Measurements from ENCODE around the gene BANK1.

Gene BANK1

GRCh38 chr4:101993842-101994775 lies 203.6 kb downstream of the BANK1 start:
- no peaks in the 10 kb centered on the region for H3K27me3 ChIP-seq (ENCODE audit: insufficient read depth, poor library complexity, severe bottlenecking)
- TF ChIP-seq, protein P1, sequence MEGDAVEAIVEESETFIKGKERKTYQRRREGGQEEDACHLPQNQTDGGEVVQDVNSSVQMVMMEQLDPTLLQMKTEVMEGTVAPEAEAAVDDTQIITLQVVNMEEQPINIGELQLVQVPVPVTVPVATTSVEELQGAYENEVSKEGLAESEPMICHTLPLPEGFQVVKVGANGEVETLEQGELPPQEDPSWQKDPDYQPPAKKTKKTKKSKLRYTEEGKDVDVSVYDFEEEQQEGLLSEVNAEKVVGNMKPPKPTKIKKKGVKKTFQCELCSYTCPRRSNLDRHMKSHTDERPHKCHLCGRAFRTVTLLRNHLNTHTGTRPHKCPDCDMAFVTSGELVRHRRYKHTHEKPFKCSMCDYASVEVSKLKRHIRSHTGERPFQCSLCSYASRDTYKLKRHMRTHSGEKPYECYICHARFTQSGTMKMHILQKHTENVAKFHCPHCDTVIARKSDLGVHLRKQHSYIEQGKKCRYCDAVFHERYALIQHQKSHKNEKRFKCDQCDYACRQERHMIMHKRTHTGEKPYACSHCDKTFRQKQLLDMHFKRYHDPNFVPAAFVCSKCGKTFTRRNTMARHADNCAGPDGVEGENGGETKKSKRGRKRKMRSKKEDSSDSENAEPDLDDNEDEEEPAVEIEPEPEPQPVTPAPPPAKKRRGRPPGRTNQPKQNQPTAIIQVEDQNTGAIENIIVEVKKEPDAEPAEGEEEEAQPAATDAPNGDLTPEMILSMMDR (IDR thresholded peaks at IDR 0.05; ENCODE audit: insufficient read depth, low read length) = no peak
- no peak for TF ChIP-seq GABPA (IDR thresholded peaks at IDR 0.05; ENCODE audit: low read depth)
- TF ChIP-seq POLR2AphosphoS5 (IDR thresholded peaks at IDR 0.05; ENCODE audit: low read depth) = no peak
- peak; percentile 65 for TF ChIP-seq SPI1 (IDR thresholded peaks at IDR 0.05; ENCODE audit: borderline replicate concordance, low read depth)
- no peak for TF ChIP-seq REST (IDR thresholded peaks at IDR 0.05; ENCODE audit: insufficient replicate concordance, low read depth)
- no peak overlapping the region for H3K27ac ChIP-seq (replicated peaks)
- no peak for DNase-seq (ENCODE audit: low read depth in 1 of 2, low spot score in 1 of 2)
- H3K4me3 ChIP-seq (replicated peaks; ENCODE audit: insufficient read depth, low read length) = no peak overlapping the region

- no peaks in the 10 kb centered on the region for H3K27me3 ChIP-seq (ENCODE audit: insufficient read depth, poor library complexity, severe bottlenecking)
- H3K27ac ChIP-seq (replicated peaks) = no peak overlapping the region
- H3K4me3 ChIP-seq (replicated peaks; ENCODE audit: insufficient read depth, low read length) = no peak overlapping the region
- TF ChIP-seq POLR2AphosphoS5 (IDR thresholded peaks at IDR 0.05; ENCODE audit: low read depth) = no peak
- TF ChIP-seq REST (IDR thresholded peaks at IDR 0.05; ENCODE audit: insufficient replicate concordance, low read depth) = no peak
- TF ChIP-seq, protein P1 (IDR thresholded peaks at IDR 0.05; ENCODE audit: insufficient read depth, low read length) = no peak
- no peak for TF ChIP-seq SPI1 (IDR thresholded peaks at IDR 0.05; ENCODE audit: borderline replicate concordance, low read depth)
- DNase-seq (ENCODE audit: low read depth in 1 of 2, low spot score in 1 of 2) = no peak
Observed at GRCh38 chr4:102007959-102008425, 217.5 kb downstream of the BANK1 start.

DNA sequence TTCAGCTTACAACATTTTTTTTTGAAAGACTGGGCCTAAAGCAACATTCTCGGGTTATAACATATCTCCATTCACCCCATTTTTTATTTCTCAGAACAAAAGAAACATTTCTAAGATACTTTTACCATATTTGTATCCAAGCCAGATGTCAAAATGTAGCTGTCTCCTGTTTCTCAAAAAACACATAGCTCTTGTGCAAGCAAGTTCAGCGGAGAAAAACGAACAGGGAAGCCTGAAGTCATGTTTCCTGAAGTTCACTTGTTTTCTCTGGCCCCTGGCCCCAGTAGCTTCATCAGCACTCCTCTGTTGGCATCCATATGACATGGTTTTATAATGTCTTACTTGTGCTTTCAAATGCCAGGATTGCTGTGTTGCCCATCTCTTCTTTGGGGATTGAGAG lies 218.2 kb downstream of the BANK1 start:
- H3K27ac ChIP-seq (replicated peaks) = no peak overlapping the region
- no peak for DNase-seq (ENCODE audit: low read depth in 1 of 2, low spot score in 1 of 2)
- TF ChIP-seq SPI1 (IDR thresholded peaks at IDR 0.05; ENCODE audit: borderline replicate concordance, low read depth) = no peak
- TF ChIP-seq REST (IDR thresholded peaks at IDR 0.05; ENCODE audit: insufficient replicate concordance, low read depth) = no peak
- no peak for TF ChIP-seq POLR2AphosphoS5 (IDR thresholded peaks at IDR 0.05; ENCODE audit: low read depth)
- no peak for TF ChIP-seq GABPA (IDR thresholded peaks at IDR 0.05; ENCODE audit: low read depth)
- TF ChIP-seq, protein P1 (IDR thresholded peaks at IDR 0.05; ENCODE audit: insufficient read depth, low read length) = no peak
- H3K27me3 ChIP-seq (ENCODE audit: insufficient read depth, poor library complexity, severe bottlenecking) = no peaks in the 10 kb centered on the region
- no peak overlapping the region for H3K4me3 ChIP-seq (replicated peaks; ENCODE audit: insufficient read depth, low read length)

Measured in HL-60 (cell line).